Loucy (cell line): ENCODE data around the gene C2orf81.

Source experiments
- H2AFZ ChIP-seq: fragments of 200-600 bp; sonication (generic); 2 replicates; pipeline ENCODE4 v1.6.0; 2016; ENCODE audit warnings: antibody characterized with exemption, mild to moderate bottlenecking, low read length, moderate library complexity
- H3F3A ChIP-seq: fragments of 200-600 bp; 2 replicates; pipeline ENCODE4 v1.6.0; 2016; ENCODE audit warnings: antibody characterized with exemption, low read depth, mild to moderate bottlenecking
- H3K27me3 ChIP-seq: fragments of 200-600 bp; sonication (generic); 2 replicates; pipeline ENCODE4 v1.6.1; 2014; ENCODE audit warnings: low read length, mild to moderate bottlenecking; ENCODE audit not compliant: insufficient read depth, poor library complexity, severe bottlenecking
- H3K36me3 ChIP-seq: fragments of 200-600 bp; sonication (generic); 2 replicates; pipeline ENCODE4 v1.6.1; 2016; ENCODE audit warnings: low read length; ENCODE audit not compliant: insufficient read depth
- H3K4me1 ChIP-seq: fragments of 200-600 bp; sonication (generic); 2 replicates; pipeline ENCODE4 v1.5.1; 2014; ENCODE audit warnings: low read length, mild to moderate bottlenecking; ENCODE audit not compliant: insufficient read depth, poor library complexity, severe bottlenecking
- H3K4me2 ChIP-seq: fragments of 200-600 bp; sonication (generic); 2 replicates; pipeline ENCODE4 v1.6.0; 2014; ENCODE audit warnings: antibody characterized with exemption, low read length, low read depth, mild to moderate bottlenecking; ENCODE audit not compliant: poor library complexity, severe bottlenecking
- H3K4me3 ChIP-seq: fragments of 200-600 bp; sonication (generic); 2 replicates; pipeline ENCODE4 v1.5.1; 2014; ENCODE audit warnings: low read length, mild to moderate bottlenecking, mixed read lengths; ENCODE audit not compliant: poor library complexity, severe bottlenecking
- H3K79me2 ChIP-seq: fragments of 200-600 bp; sonication (generic); 2 replicates; pipeline ENCODE4 v1.6.1; 2014; ENCODE audit warnings: low read length; ENCODE audit not compliant: insufficient read depth
- H3K9ac ChIP-seq: fragments of 200-600 bp; sonication (generic); 2 replicates; pipeline ENCODE4 v1.6.0; 2014; ENCODE audit warnings: mild to moderate bottlenecking, low read depth, low read length, moderate library complexity; ENCODE audit not compliant: poor library complexity, severe bottlenecking
- H3K9me2 ChIP-seq: fragments of 200-600 bp; sonication (generic); replicated peaks from 2 replicates; pipeline ENCODE4 v1.6.1; 2016; ENCODE audit warnings: low read depth, low read length, mixed read lengths
- H3K9me3 ChIP-seq: fragments of 200-600 bp; sonication (generic); 2 replicates; pipeline ENCODE4 v1.6.1; 2014; ENCODE audit warnings: mild to moderate bottlenecking, antibody characterized with exemption, low read length, low read depth; ENCODE audit not compliant: insufficient read depth
- H4K20me1 ChIP-seq: fragments of 200-600 bp; sonication (generic); 2 replicates; pipeline ENCODE4 v1.6.0; 2014; ENCODE audit warnings: antibody characterized with exemption, low read length, mild to moderate bottlenecking; ENCODE audit not compliant: insufficient read depth, poor library complexity, severe bottlenecking
- EZH2phosphoT487 ChIP-seq: fragments of 200-600 bp; IDR thresholded peaks from 2 replicates; pipeline ENCODE4 v1.6.1; 2018; ENCODE audit warnings: antibody characterized with exemption, mild to moderate bottlenecking, moderate library complexity, borderline replicate concordance
- TF ChIP-seq, protein P1 (sequence below): fragments of 200-600 bp; sonication (generic); conservative IDR thresholded peaks from 2 replicates; pipeline ENCODE4 v1.5.1; 2014; ENCODE audit warnings: mild to moderate bottlenecking, antibody characterized with exemption, low read length

Gene C2orf81

DNA sequence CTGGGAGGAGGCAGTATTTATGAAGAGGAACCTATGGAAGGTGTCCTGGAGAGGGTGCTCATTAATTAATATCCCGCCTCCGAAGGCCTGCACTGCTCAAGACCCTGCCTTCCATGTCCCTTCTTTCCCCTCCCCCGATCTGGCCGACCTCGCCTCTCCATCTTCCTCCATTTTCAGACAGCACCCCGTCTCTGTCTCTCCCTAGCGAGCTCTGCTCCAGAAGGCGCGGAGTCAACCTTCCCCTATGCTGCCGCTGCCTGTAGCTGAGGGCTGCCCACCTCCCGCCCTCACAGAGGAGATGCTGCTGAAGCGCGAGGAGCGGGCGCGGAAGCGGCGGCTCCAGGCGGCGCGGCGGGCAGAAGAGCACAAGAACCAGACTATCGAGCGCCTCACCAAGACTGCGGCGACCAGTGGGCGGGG is 35.7 kb upstream of the C2orf81 start:
- Histone ChIP-seq H3K4me3 (peak overlapping the region; percentile 97), H3K4me1 (peaks cover 35% of the 10 kb centered on the region), H3K4me2 (peak overlapping the region; percentile 98), H4K20me1 (no peaks in the 10 kb centered on the region), H3K36me3 (no peaks in the 10 kb centered on the region; the same call in 1 of the 2 replicates), H3K9me2 (no peaks in the 10 kb centered on the region), H3F3A (peaks cover 9% of the 10 kb centered on the region), H3K27me3 (no peaks in the 10 kb centered on the region), H3K9me3 (no peaks in the 10 kb centered on the region), H2AFZ (peak overlapping the region; percentile 38; the same call in 1 of the 2 replicates), H3K79me2 (peaks cover 35% of the 10 kb centered on the region), H3K9ac (peak overlapping the region; percentile 95)
- TF ChIP-seq, protein P1, sequence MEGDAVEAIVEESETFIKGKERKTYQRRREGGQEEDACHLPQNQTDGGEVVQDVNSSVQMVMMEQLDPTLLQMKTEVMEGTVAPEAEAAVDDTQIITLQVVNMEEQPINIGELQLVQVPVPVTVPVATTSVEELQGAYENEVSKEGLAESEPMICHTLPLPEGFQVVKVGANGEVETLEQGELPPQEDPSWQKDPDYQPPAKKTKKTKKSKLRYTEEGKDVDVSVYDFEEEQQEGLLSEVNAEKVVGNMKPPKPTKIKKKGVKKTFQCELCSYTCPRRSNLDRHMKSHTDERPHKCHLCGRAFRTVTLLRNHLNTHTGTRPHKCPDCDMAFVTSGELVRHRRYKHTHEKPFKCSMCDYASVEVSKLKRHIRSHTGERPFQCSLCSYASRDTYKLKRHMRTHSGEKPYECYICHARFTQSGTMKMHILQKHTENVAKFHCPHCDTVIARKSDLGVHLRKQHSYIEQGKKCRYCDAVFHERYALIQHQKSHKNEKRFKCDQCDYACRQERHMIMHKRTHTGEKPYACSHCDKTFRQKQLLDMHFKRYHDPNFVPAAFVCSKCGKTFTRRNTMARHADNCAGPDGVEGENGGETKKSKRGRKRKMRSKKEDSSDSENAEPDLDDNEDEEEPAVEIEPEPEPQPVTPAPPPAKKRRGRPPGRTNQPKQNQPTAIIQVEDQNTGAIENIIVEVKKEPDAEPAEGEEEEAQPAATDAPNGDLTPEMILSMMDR, result no peak

DNA sequence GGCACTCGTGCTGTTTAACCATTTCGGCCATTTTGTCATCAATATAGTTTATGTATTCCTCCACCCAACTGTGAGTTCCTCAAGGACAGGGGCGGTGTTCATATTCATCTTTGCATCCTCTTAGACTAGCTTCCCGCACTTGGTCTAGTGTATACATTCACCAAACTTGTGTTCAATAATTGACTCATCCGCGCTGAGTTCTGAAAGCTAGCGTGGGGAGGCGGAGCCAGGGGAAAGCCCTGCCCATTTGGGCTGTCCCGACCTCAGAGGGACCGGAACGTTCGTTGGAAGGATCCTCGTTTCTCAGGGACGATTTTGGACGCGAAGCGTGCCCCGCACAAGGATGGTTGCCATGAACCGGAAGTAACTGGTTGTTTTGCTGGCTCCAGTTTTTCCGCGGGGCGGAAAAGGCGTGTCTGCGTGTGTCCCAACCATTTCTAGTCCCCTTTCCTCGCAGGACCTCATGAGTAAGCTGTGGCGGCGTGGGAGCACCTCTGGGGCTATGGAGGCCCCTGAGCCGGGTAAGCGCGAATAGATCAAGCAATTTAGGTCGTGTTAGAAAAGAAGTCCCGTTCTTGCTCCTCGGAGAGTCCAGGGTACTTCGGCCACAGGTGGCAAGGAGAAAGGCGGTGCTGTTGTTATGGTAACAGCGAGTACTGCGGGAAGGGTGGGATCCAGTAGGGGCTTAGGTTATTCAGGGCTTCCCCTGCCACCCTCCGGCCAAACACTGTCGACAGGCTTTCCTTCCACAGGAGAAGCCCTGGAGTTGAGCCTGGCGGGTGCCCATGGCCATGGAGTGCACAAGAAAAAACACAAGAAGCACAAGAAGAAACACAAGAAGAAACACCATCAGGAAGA is 33.5 kb upstream of the C2orf81 start, which contains the start of gene INO80B:
INO80B (plus strand) TSS at position 434 of the 858 bp plus-strand sequence; CDS start at position 464, 30 bp downstream.
- Histone ChIP-seq H2AFZ (peak within 1 kb of the TSS; percentile 76), H4K20me1 (no peaks in the 10 kb centered on the region), H3K9me2 (no peaks in the 10 kb centered on the region), H3K9ac (peak within 1 kb of the TSS; percentile 95), H3K9me3 (no peaks in the 10 kb centered on the region), H3K36me3 (no peaks in the 10 kb centered on the region), H3K27me3 (no peaks in the 10 kb centered on the region), H3K4me1 (peaks cover 36% of the 10 kb centered on the region), H3K4me2 (peak within 1 kb of the TSS; percentile 98), H3F3A (peaks cover 9% of the 10 kb centered on the region), H3K4me3 (peak within 1 kb of the TSS; percentile 97), H3K79me2 (peaks cover 30% of the 10 kb centered on the region)
- TF ChIP-seq EZH2phosphoT487, result no peak
- TF ChIP-seq, protein P1, result no peak; the same call in 1 of the 2 replicates

DNA sequence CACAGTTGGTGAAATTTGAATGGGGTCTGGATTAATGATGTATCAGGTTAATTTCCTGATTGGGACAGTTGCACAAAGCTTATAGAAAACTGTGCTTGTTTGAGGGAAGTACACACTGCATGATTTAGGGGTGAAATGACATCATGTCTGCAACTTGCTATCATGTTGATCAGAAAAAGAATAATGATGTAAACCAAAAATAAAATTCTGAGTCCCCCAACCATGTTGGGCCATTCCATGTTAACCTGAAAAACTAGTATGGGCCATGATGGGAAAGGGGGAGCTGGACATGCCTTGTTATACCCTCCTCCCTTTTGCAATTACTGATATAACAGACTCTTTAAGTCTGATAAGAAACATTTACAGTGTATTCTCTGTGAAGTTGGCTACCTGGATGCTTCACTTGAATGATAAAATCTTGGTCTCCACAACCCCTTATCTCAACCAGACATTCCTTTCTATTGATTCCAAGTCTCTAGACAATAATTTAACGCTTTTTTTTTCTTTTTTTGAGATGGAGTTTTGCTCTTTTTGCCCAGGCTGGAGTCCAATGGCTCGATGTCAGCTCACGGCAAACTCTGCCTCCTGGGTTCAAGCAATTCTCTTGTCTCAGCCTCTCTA is 29.3 kb upstream of the C2orf81 start:
- Histone ChIP-seq H3K4me1 (peaks cover 18% of the 10 kb centered on the region), H3K9me2 (no peaks in the 10 kb centered on the region), H3K9ac (no peak overlapping the region), H3F3A (no peaks in the 10 kb centered on the region), H3K36me3 (no peaks in the 10 kb centered on the region), H3K4me2 (no peak overlapping the region), H2AFZ (no peak overlapping the region), H3K4me3 (no peak overlapping the region), H4K20me1 (no peaks in the 10 kb centered on the region), H3K79me2 (peaks cover 5% of the 10 kb centered on the region; the same call in 1 of the 2 replicates), H3K9me3 (no peaks in the 10 kb centered on the region), H3K27me3 (no peaks in the 10 kb centered on the region)
- no peak for TF ChIP-seq EZH2phosphoT487
- TF ChIP-seq, protein P1, result no peak
